Kidney glomerular epithelial cell (primary cell): Measurements from ENCODE around the gene HSD17B7.
"Not testable (repeated sequence)": the region's sequence is repeated elsewhere in the genome, so short reads cannot be mapped to it uniquely, and the experiment has no call there.

Experiments
- DNase-seq: peaks from one replicate; lab custom pipeline; 2025; lab: John Stamatoyannopoulos, UW

Gene HSD17B7, protein sequence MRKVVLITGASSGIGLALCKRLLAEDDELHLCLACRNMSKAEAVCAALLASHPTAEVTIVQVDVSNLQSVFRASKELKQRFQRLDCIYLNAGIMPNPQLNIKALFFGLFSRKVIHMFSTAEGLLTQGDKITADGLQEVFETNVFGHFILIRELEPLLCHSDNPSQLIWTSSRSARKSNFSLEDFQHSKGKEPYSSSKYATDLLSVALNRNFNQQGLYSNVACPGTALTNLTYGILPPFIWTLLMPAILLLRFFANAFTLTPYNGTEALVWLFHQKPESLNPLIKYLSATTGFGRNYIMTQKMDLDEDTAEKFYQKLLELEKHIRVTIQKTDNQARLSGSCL

DNA sequence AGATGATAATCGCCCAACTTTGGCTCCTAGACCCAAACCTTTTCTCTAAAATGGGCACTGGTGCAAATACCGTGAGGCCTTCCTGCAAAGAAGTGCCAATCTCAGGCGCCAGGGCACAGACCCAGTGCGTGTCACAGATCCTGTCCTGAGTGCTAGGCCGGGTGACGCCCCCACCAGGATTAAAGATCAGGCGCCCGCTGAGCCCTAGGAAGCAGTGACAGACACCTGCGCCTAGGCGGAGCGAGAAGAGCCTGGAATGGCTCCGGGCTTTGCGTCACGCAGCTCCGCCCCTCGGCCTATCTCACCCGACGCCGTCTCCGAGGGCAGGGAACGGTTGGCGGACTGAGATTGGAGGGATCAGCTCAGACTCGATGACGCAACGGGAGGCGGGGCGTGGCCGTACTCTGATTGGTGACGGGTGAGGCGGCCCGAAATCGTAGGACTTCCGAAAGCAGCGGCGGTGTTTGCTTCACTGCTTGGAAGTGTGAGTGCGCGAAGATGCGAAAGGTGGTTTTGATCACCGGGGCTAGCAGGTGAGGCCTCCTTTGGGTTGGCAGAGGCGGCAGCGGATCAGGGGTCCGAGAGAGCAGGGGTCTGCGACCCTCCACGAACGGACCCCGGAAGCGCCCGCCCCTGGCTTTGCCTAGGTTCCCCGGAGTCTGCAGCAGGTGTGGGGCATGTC, at the start of gene HSD17B7:
HSD17B7 (plus strand) TSS at position 400 of the 682 bp plus-strand sequence; CDS start at position 499, 99 bp downstream.
- peak; percentile 32 for DNase-seq

DNA sequence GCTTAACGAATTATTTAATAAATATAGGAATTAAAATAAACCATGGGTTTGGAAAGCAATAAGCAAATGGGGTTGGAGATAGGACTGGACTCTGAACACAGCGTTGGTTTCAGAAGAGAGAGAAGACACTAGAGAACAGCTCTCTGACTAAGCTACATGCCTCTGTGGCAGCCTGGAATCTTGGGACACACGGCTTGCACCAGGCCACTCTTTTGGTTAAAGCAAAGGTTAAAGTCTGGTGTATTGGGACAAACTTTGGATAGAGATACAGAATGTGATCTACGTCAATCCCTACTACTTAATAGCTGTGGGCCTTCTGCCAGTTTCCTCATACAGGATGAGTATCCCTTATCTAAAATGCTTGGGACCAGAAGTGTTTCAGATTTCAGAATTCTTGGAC, 49.7 kb upstream of the HSD17B7 start:
- DNase-seq: no peak

DNA sequence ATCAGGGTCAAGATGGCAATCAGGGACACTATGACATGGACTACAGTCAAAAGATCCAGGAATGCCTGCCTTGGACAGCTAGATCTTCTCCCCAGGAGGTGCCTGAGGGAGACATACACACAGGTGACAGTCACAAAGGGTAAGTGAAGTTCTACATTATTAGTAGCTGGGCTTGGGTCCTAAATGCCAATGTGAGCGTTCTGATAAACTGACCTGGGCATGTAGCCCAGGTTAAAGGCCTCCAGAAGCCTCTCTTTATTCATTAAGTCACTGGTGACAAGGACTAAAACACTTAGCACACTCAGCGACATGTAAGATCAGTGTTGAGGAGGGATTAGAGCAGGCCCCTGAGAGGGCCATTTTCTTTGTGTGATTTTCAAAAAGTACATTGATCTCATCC, 48.9 kb upstream of the HSD17B7 start:
- no peak for DNase-seq

DNA sequence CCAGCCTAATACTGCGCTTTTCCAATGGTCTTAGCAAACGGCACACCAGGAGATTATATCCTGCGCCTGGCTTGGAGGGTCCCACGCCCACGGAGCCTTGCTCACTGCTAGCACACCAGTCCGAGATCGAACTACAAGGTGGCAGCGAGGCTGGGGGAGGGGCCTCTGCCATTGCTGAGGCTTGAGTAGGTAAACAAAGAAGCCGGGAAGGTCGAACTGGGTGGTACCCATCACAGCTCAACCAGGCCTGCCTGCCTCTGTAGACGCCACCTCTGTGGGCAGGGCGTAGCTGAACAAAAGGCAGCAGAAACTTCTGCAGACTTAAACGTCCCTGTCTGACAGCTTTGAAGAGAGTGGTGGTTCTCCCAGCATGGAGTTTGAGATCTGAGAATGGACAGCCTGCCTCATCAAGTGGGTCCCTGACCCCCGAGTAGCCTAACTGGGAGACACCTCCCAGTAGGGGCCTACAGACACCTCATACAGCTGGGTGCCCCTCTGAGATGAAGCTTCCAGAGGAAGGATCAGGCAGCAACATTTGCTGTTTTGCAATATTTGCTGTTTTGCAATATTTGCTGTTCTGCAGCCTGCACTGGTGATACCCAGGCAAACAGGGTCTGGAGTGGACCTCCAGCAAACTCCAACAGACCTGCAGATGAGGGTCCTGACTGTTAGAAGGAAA, 44.1 kb upstream of the HSD17B7 start:
- not testable (repeated sequence) for DNase-seq

DNA sequence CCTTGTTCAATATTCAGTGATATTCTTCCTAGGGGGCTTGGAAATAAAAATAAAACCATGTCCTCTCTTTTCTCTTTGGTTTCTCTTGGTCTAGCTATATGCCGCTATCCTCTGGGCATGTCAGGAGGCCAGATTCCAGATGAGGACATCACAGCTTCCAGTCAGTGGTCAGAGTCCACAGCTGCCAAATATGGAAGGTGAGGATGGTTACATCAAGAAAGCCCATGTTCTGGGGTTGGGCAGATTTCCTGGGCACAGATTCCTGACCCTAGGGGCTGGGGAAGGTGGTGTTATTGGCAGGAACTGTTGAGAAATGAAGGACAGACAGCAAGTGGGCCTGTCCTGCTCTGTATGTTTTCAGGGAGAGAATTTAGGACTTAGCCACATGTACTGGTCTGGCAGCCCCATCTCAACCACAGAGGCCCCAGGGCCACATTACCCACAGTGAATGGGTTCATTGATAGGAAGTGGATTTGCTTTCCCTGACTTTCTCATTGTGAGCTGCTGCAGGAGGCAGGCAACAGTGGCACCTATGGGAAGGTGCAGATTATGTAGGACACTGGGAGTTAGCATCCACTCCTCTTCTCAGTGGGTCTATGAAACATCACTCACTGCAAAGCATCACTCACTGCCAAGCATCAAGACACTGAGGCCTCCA, 37.4 kb upstream of the HSD17B7 start:
- DNase-seq: no peak

DNA sequence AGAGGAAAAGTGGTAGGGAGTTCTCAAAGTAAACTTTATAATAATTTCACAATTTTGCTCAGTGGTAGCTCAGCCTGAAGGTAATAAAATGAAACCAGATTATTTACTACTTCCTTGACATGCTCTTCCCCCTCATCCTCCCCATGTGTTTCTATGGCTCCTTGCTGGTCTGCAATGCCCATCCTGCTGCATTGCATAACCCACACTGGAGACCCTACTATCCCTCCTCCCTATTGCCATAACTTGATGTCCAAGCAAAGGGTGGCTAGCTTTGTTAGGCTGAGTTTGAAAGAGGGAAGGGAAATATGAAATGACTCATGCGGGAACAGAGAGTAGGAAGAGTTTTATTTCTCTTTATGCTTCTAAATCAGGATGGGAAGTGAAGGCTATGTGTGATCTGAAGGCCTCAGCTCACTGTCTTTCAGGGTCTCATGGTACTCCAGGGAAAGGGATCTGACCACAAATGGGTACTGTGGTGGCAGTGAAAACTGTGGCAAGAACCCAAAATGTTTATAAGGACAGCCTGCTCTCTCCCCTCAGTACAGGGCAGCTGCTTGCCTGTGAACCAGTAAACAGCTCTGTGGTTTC, 36.4 kb upstream of the HSD17B7 start:
- no peak for DNase-seq

DNA sequence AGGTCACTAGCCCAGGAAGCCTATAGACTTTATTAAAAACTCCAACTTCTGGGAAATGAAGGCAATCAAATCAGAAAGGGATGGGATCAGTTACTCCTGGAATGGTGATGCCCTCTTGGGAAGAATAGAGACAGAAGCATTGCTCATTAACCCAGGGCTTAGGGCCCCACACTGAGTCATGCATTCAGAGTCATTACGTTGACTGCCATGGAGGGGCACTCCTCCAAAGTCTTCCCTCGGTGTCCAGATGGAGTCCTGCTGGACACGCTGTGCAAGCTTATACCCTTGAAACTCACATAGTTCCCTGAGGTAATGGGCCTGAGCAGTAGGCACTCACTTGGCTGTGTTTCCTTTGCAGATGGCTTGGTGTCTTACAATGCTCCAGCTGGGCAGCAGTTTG, 35.2 kb upstream of the HSD17B7 start:
- no peak for DNase-seq

DNA sequence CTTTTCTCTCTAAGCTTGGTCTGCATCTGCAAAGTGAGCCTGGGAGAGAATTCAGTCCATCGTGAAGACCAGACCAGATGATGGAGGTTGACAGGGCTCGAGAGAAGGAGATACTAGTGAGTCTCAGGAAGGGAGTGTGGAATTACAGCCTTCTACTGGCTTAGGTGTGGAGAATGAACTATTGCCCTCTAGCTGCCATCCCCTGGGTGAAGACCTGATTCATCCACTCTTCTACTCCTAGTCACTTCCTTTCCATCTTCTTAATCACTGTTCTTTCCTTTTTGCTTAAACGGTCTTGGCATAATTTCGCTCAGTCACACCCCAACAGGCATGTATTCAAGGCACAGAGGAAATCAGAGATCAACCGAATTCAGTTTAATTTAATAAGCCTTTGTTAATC, 34.0 kb upstream of the HSD17B7 start:
- DNase-seq: no peak

DNA sequence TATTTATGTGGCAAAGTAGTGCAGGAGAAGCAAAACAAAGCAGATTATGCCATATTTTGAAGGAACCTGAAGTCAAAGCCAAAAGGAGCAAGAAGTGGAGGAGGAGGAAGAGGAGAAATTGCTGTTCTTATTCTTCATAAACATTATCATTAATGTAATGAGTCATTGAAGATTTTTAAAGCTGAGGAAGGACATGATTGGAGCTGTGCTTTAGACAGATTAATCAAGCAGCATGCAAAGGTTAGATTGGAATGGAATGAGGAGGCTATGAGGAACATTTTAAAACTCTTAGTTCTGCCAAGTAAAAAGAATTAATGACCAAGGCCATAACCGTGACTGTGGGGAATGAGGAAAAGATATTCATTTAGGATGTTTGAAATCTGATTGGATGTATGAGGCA, 33.0 kb upstream of the HSD17B7 start:
- DNase-seq: no peak

DNA sequence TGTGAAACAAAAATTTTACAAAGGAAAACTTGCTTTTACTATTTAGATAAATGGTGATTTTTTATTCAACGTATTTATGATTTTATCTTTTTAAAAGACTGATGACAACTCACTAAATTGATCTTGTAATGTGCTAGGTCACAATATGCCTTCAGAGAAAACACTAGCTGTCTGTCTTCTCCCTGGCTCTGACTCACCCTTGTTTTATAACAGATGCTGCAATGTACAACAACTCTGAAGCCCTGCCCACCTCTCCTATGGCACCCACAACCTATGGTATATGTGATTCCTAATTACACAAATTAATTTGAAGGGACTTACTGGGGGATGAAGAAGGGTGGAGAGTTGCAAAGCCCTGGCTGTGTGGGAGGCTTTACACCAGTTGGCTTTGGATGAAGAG, 24.7 kb upstream of the HSD17B7 start:
- DNase-seq: no peak

DNA sequence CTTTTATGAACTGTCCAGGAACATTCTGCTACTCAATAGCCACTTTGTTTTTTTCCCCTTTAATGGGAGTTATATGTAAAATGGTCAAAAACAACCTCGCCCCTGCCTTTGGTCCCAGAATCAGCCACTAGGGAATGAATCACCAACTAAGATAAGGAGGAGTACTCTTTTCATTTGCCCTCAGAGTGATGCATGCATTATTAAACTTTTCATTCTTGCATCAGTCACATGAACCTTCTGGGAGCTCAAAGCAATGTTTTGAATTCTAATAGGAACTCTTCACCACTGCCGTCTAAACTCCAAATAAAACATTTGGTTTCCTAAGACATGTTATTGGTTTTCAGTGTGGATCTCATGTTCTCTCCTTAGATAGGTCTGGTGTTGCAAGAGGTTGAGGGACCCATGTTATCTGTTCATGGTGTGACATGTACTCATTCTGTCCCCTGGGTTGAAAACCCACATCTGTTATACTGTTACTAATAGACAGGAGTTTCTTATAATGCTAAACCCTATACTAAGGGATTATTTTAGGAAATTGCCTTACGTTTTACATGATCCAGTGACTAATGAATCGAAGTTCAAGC, 17.8 kb upstream of the HSD17B7 start:
- no peak for DNase-seq

DNA sequence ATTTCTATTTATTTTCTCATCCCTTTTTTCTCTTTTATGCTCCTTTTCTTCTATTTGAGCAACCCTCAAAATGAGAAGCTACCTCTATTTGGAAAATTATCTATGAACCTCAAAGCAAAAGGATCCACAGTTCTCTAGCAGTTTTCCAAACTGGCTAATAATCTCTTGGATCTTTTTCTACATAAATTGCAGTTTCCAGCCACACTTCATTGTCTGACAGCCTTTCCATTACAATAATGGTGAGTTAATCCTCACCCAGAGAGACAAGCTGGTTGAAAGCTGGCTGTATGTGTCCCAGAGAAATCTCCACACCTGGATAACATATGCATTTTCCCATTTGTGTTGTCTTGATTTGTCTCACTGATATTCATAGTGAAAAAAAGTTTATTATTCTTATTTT, 16.5 kb upstream of the HSD17B7 start:
- DNase-seq: no peak

DNA sequence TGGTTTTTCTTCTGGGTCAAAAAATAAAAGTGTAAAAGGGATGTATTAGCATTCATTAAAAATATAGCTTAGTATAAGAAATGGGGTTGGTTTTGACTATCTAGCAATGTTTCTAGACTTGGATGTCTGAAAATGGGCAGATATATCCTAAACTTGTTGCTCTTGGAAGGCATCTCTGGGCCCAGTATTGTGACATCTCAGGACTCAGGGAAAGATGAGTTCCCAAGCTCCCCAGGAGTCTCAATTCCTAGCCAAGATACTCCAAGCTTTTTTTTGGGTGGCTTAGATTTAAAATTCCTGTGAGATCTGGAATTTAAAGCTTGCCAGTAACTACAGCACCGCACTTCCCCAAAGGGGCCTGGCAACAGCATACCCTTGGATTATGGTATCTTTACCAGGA, 11.5 kb upstream of the HSD17B7 start:
- DNase-seq: no peak

DNA sequence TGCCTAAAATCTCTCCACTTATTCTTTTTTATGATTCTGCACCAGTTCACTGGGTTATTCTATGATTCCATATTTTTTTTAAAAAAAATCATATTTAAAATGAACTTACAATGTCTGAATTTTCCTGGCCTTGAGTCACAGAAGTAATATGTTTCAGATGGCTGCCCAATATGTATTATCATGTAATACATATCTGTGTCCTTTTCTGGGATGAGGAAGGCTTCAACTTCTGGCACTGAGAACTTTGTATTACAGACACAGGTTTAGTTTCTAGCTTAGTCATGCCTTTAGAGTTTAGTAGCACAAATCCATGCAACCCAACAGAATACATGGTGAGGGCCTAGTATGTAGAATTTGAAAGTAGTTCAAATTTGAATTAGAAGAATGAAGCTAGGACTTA, 7.8 kb upstream of the HSD17B7 start:
- no peak for DNase-seq

DNA sequence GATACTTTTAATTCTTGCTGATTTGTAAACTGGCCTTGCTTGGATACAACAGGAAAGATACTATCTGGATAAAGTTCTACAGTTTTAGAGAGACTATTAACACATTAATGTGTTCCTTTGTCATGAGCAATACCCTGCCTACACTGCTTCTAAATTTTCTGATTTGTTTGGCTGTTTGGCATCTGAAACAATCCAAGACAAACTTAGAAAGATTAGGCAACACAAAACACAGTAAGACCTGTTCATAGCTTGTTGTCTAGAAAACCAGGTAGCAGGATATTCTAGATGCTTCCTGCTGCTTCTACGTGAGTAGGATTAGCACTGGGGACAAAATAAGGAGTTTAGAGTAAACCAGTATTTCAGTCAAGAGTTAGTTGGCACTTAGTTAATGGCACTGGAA, 5.6 kb upstream of the HSD17B7 start:
- DNase-seq: not testable (repeated sequence)

DNA sequence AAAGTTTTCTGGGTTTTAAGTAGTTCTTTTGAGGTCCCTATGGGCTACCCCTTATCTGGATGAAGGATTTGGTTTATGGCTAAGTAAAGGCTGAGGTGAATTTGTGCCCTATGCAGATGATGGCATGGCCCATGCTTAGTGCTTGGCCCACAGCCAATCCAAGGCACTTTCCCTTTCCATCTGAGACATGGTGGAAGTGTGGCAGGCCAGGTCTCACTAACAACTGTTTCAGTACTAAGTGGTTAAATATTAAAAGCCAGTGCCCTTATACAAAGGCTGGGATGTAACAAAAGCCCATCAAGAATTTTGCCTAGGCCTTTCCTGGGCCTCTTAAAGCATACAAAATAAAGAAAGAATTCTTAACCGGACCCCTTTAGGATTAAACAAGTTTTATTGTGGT, 1.7 kb upstream of the HSD17B7 start:
- not testable (repeated sequence) for DNase-seq

DNA sequence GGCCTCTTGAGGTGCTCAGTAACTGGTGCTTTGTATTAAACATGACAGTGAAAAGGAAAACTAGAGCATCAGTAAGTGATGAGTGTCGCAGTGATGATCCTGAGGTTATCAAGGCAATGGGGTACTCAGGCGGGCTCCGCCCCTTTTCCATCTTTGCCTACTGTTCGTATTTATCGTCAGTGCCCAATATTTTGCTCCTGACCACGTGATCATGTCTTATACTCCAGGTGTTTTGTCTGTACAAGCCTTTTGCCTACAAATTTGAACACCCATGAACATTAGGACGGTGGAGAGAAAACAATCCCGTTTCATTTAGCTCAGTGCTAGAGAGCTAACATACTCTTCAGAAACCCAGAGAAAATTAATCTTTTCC, 469 bp downstream of the HSD17B7 start:
- not testable (repeated sequence) for DNase-seq

DNA sequence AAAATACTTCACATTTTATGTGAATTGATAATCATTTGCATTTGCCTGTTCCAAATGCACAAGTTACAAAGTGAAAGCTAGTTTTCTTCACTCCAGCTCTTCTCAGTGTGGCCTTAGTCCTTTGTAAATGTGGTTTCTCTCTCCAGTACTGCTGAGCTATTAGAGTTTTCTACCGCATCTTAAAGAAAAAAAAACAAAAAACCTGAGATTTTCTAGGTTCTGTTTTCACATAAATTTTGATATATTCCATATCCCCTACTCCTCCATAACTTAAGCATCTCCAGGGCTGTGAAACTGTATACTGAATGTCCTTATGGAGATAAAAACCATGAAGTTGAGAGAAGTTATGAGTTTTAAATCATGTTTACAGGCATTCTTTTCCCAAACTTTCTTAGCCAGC, 3.8 kb downstream of the HSD17B7 start:
- not testable (repeated sequence) for DNase-seq

DNA sequence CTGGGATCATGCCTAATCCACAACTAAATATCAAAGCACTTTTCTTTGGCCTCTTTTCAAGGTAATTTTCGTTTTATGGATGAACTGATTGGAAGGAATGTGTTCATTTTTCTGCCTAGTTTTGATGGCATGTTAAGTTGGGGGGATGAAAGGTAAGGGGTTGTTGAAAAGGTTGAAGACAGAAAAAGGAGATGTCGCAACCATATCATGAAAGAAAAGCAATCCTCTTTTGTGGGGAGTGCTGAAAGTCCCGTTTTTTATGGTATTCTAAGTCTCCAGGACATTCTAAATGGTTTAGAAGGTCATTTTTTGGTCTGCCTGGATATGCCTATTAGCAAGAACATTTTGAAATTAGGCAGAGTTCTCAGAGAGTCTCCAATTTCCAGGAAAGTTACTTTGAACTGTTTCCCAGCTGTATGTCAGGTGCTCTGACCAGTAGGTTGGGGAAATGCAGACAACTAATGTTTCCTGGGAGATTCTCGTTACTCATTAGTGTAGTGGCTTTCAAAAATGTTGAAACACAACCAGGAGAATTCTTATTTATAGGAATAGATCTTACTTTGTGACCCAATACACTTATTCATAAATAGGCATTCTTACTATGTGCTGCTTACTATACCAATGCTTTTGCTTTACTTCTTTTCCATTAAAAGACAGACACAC, 6.2 kb downstream of the HSD17B7 start:
- DNase-seq: not testable (repeated sequence)

DNA sequence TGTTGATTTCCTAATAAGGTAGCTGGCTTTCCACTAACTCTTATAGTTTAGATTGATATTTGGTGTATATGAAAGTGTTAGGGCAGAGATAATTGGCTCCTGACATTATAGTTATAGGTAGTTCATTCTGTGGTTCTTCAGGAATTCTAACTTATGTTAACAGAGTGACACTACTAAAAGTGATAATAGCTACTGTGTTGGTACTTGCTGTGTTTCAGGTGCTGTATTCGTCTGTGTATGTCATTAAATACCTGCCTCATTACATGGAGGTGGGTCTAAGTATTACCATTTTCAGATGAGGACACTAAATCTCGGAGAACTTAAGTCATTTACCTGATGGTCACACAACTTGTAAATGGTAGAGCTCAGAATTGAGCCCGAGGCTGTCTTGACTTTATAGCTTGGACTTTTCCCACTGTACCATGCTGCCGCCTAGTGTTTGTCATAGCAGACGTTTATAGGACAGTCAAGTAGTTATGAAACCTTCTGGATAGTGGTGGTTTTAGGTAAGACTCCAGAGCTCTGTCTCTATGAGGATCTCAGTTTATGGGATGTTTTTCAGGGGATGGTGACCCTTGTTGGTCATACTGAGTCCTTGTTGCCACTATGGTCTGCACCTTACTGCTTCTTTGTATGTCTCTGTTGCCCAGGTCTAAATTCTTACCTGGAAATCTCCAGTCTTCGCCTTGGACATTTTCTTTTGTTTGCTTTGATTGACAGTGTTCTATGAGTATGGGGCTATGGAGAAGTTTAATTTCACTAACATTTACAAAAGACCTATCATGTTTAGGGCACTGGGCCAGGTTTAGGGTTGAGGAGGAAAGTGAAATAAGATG, 9.7 kb downstream of the HSD17B7 start:
- peak; percentile 72 for DNase-seq
